ENCODE measurements around the gene GGCX.
"Not testable (repeated sequence)": the region's sequence is repeated elsewhere in the genome, so short reads cannot be mapped to it uniquely, and the experiment has no call there.

The GGCX gene

GRCh38 chr2:85575739-85576138, 14.4 kb upstream of the GGCX start:
- no peak for DNase-seq (ENCODE audit: low spot score)

GRCh38 chr2:85566265-85566664, 5.0 kb upstream of the GGCX start:
- DNase-seq (ENCODE audit: low spot score) = no peak

DNA sequence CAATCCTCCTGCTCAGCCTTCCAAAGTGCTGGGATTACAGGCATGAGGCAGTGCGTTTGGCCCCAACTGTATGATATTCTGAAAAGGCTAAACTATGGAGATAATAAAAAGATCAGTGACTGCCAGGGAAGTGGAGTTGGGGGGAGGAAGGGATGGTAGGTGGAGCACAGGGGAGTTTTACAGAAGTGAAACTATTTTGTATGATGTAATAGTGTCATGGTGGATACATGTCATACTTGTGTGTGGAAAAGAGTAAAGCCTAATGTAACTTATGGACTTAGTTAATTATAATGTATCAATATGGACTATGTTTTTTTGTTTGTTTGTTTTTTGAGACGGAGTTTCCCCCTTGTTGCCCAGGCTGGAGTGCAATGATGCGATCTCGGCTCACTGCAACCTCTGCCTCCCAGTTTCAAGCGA, 2.9 kb upstream of the GGCX start:
- peak; percentile 48 for DNase-seq (ENCODE audit: low spot score)

DNA sequence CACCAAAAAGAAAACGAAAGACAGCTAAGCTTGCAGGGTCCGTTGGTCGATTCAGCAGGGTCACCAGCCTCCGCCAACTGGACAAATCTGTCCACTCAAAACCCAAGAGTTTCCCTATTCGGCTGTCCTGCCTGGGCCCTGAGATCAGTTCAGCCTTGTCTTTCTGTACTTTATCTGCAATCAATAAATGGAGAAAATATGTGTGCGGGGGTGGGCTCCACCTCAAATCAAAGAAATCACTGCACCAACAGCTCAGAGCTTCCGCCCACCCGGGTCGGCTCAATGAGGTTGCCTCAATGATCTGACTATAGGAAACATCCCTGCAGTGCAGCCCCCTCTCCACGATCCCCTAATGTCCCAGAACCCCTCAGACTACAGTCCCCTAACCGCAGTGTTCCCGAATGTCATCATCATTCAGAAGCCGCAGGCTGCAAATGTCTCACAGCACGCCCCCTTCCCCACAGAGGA, 447 bp downstream of the GGCX start:
- no peak for DNase-seq (ENCODE audit: low spot score)

DNA sequence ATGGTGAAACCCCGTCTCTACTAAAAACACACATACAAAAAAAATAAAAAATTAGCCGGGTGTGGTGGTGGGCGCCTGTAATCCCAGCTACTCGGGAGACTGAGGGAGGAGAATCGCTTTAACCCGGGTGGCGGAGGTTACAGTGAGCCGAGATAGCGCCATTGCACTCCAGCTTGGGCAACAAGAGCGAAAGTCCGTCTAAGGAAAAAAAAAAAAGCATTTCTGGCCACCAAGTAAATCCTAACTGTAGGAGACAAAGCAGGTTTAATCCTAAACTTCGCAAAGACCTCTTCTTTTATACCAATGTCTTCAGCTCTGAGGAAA, 928 bp downstream of the GGCX start:
- DNase-seq (ENCODE audit: low spot score) = not testable (repeated sequence)

DNA sequence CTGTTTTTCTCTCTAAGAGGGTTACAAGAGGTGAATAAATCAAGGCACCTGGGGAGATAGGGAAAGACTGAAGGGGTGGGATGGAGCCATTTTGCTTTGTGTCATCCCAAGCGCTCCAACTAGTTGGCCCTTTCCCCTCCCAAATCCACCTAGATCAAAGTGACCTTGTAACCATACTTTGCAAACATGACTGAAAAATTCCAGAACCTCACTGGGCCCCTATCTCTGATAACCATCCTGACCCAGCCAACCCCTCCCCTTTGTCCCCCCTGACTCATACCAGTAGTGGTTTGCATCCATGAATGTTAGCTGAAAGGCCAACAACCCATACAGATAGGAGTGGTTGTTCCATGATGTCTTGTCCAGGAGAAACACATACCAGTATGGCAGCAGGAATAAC, 3.1 kb downstream of the GGCX start:
- DNase-seq (ENCODE audit: low spot score) = no peak

DNA sequence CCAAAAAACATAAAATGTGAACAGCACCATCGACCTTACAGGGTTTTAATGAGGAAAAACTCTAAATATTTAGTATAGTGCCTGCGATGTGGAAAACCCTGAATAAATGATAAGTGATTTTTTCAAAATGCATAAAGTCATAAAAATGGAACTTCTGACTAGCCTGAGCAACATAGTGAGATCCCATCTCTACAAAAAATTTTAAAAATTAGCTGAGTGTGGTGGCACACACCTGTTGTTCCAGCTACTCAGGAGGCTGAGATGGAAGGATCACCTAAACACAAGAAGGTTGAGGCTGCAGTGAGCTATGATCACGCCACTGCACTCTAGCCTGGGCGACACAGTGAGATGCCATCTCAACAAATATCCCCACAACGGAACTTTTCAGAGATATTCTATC, 4.2 kb downstream of the GGCX start:
- DNase-seq (ENCODE audit: low spot score) = no peak

- DNase-seq (ENCODE audit: low spot score) = no peak
Measured at GRCh38 chr2:85554980-85555612, 6.2 kb downstream of the GGCX start.

GRCh38 chr2:85553184-85553583, 8.1 kb downstream of the GGCX start:
- DNase-seq (ENCODE audit: low spot score) = no peak

GRCh38 chr2:85551698-85552678, 9.3 kb downstream of the GGCX start:
- peak; percentile 90 for DNase-seq (ENCODE audit: low spot score)

GRCh38 chr2:85550486-85550885, 10.8 kb downstream of the GGCX start:
- DNase-seq (ENCODE audit: low spot score) = peak; percentile 64

- DNase-seq (ENCODE audit: low spot score) = no peak
Measured at GRCh38 chr2:85549826-85550225, 11.5 kb downstream of the GGCX start.

DNA sequence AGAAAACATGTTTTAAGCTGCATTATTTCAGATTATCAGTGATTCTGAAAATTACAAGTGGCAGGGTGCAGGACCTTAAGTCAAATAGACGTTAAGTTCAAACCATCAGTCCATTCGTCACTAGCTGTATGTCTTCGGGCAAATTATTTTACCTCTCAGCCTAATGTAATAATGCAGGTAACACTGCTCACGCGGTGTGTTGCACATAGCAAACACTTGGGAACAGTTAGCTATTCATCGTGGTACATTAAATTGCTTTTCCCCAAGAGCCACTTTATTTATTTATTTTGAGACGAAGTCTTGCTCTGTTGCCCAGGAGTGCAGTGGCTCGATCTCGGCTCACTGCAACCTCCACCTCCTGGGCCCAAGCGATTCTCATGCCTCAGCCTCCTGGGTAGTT, 12.2 kb downstream of the GGCX start:
- DNase-seq (ENCODE audit: low spot score) = no peak

DNA sequence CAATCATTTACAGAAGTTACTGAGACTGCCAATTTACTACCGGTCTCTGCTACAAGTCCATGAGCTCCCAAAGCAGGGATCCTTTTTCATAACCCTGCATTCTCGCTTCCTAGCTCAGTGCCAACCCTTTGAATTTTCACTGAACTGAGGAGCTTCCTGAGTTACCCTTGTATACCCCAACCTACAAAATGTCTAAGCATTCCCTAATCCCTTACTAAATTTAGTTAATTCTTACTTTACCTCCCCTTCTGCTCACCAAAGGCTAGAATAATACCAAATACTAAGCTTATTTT, 12.7 kb downstream of the GGCX start:
- peak; percentile 22 for DNase-seq (ENCODE audit: low spot score)

DNA sequence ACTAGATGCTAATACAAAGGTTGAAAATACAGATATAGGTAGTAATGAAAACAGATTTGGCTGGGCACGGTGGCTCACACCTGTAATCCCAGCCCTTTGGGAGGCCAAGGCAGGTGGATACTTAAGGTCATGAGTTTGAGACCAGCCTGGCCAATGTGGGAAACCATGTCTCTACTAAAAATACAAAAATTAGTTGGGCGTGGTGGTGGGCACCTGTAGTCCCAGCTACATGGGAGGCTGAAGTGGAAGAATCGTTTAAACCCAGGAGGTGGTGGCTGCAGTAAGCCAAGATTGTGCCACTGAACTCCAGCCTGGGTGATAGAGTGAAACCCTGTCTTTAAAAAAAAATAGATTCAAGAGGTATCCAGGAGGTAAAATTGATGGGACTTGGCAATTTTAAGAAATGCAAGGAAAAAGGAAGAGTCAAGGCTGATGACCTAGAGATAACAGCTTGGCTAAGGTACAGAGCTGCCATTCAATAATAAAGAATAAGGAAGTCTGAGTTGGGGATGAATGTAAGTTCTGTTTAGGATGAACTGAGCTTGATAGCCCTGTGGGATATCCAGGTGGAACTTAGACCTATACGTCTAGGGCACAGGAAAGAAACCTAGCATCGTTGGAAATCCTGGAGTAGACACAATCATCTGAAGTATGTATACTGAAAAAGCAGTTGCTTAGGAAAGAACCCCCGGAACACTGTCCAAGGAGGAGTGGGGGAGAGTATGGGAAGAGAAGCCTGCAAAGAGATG, 13.3 kb downstream of the GGCX start:
- peak; percentile 22 for DNase-seq (ENCODE audit: low spot score)

GRCh38 chr2:85547089-85547858, 14.0 kb downstream of the GGCX start:
- DNase-seq (ENCODE audit: low spot score) = peak; percentile 28

GRCh38 chr2:85545780-85546240, 15.5 kb downstream of the GGCX start:
- no peak for DNase-seq (ENCODE audit: low spot score)

GRCh38 chr2:85544915-85545779, 16.1 kb downstream of the GGCX start:
- not testable (repeated sequence) for DNase-seq (ENCODE audit: low spot score)

GRCh38 chr2:85544254-85544691, 17.0 kb downstream of the GGCX start:
- not testable (repeated sequence) for DNase-seq (ENCODE audit: low spot score)

GRCh38 chr2:85542777-85543176, 18.5 kb downstream of the GGCX start:
- DNase-seq (ENCODE audit: low spot score) = no peak
